K562 (cell line): Measurements from ENCODE around the gene ZNF646. TPM values are rescaled to one million over a fixed set of nuclear protein-coding genes. Genes with fewer than 3 reads are reported as not detected.

Experiments used
- ATAC-seq: fragments of 200-7000 bp; cut with Tn5 transposase; 3 replicates; pipeline ENCODE4 v1.9.1; 2020; ENCODE audit warnings: moderate library complexity
- BruUV-seq: library from RNA; stranded (reverse); fragments of 400-500 nt; replicated peaks from 2 replicates; lab custom pipeline; 2021; lab: Mats Ljungman, UMichigan
- CTCF ChIA-PET: fragments of 300-600 bp; formaldehyde crosslinking; extraction: SDS; loops from one replicate; lab custom pipeline; 2021; ENCODE audit warnings: low intra/inter-chr PET ratio; lab: Yijun Ruan, JAX
- POLR2A ChIA-PET: fragments of 300-600, 350-650 bp; sonication (Branson Sonifier 250); formaldehyde crosslinking; extraction: SDS; loops from one replicate; lab custom pipeline; 2021; ENCODE audit warnings: antibody characterized with exemption, inconsistent platforms; lab: Yijun Ruan, JAX
- DNase-seq, 4 experiments: peaks; one replicate each; pipeline versions ENCODE4 v3.0.0 to v3.0.0-alpha.2; 2011 to 2018; ENCODE audit warnings: low spot score in 3 of 4, mixed read lengths in 3 of 4; ENCODE audit errors: extremely low read depth in 1 of 4
- FAIRE-seq: peaks from 2 replicates; lab custom pipeline; 2011; peaks lifted over from hg19 to GRCh38; lab: Jason Lieb, UNC
- H2AFZ ChIP-seq: 2 replicates; pipeline ENCODE4 v1.6.0; 2011; ENCODE audit warnings: low read depth, low read length, control low read depth, inconsistent platforms
- H3K27ac ChIP-seq: fragments of 200-600 bp; 3 replicates; pipeline ENCODE4 v1.8.0; 2011; ENCODE audit warnings: low read depth, mild to moderate bottlenecking, control low read depth, inconsistent platforms, low read length, moderate library complexity, mixed read lengths; ENCODE audit errors: extremely low read depth
- H3K27me3 ChIP-seq, 2 experiments: fragments of 300-600 bp in 1 of 2; 2 replicates in 1 of 2; 3 replicates in 1 of 2; pipeline versions ENCODE4 v1.6.0 to v1.8.0; 2011; ENCODE audit warnings: inconsistent platforms in 2 of 2, low read length in 2 of 2, mild to moderate bottlenecking in 1 of 2, mixed read lengths in 1 of 2, moderate library complexity in 1 of 2; ENCODE audit not compliant: control insufficient read depth in 2 of 2, insufficient read depth in 2 of 2
- H3K36me3 ChIP-seq: fragments of 300-600 bp; 3 replicates; pipeline ENCODE4 v1.8.0; 2011; ENCODE audit warnings: mild to moderate bottlenecking, low read length, inconsistent platforms; ENCODE audit not compliant: control insufficient read depth, insufficient read depth
- H3K4me1 ChIP-seq, 2 experiments: fragments of 200-600 bp in 1 of 2; replicated peaks in 1 of 2; 2 replicates in 1 of 2; 3 replicates in 1 of 2; pipeline versions ENCODE4 v1.5.1 to v1.8.0; 2011; ENCODE audit warnings: inconsistent platforms in 2 of 2, low read length in 2 of 2, mild to moderate bottlenecking in 1 of 2, mixed read lengths in 1 of 2, moderate library complexity in 1 of 2; ENCODE audit not compliant: control insufficient read depth in 2 of 2, insufficient read depth in 2 of 2
- H3K4me2 ChIP-seq: 2 replicates; pipeline ENCODE4 v1.6.1; 2011; ENCODE audit warnings: low read length, control low read depth, inconsistent platforms, mixed read lengths; ENCODE audit not compliant: insufficient read depth
- H3K4me3 ChIP-seq: fragments of 200-600 bp; sonication (generic), shearing (Covaris generic); 2 replicates; pipeline ENCODE4 v1.5.1; 2016; ENCODE audit warnings: control low read depth, inconsistent platforms
- H3K79me2 ChIP-seq: fragments of 200-600 bp; 3 replicates; pipeline ENCODE4 v1.8.0; 2011; ENCODE audit warnings: low read length, inconsistent platforms; ENCODE audit not compliant: control insufficient read depth, insufficient read depth
- H3K9ac ChIP-seq, 2 experiments: 2 replicates each; pipeline versions ENCODE4 v1.6.0 to v1.6.1; 2011; ENCODE audit warnings: low read depth in 2 of 2, low read length in 2 of 2, control low read depth in 1 of 2, inconsistent platforms in 1 of 2, mild to moderate bottlenecking in 1 of 2, mixed read lengths in 1 of 2; ENCODE audit not compliant: insufficient read depth in 1 of 2
- H3K9me1 ChIP-seq: one replicate; pipeline ENCODE4 v1.6.0; 2011; ENCODE audit warnings: inconsistent platforms, mild to moderate bottlenecking, low read length, moderate library complexity; ENCODE audit not compliant: control insufficient read depth, insufficient read depth
- H3K9me3 ChIP-seq: replicated peaks from 2 replicates; pipeline ENCODE4 v1.5.1; 2011; ENCODE audit warnings: low read depth, low read length, inconsistent platforms; ENCODE audit not compliant: control insufficient read depth, insufficient read depth
- H4K20me1 ChIP-seq: replicated peaks from 2 replicates; pipeline ENCODE4 v1.6.1; 2011; ENCODE audit warnings: low read length, inconsistent platforms, mixed read lengths; ENCODE audit not compliant: control insufficient read depth, insufficient read depth
- ZBTB5 ChIP-seq: fragments of 450-650 bp; IDR thresholded peaks from 2 replicates; pipeline ENCODE4 v1.6.1; 2017; ENCODE audit warnings: antibody characterized with exemption
- WGBS: fragments of 100-300 bp; shearing (Covaris generic); methylation state at CpG from one replicate; pipeline ENCODE4 v1.1.6; 2016; ENCODE audit warnings: low coverage, mixed read lengths; ENCODE audit not compliant: insufficient coverage; ENCODE audit errors: missing lambda C conversion rate; 5-methylcytosine and 5-hydroxymethylcytosine counted together
- in situ Hi-C: fragments of 300-500 bp; cut with MboI; formaldehyde crosslinking; loops from 4 replicates; pipeline ENCODE4 v1.15.0; 2018; ENCODE audit warnings: inconsistent platforms, mixed read lengths
- intact Hi-C: fragments of 100-400 bp; cut with micrococcal nuclease; formaldehyde crosslinking; loops from 2 replicates; pipeline ENCODE4 v1.14.2; 2022
- polyA plus RNA-seq, 8 experiments: library from polyadenylated mRNA; depleted of rRNA in 4 of 8; stranded (reverse) in 5 of 8; unstranded in 3 of 8; fragments of >200 nt; fragmentation: Nextera tagmentation in 2 of 8; fragmentation: Illumina TruSeq in 1 of 8; extraction: Ambion mirVana in 2 of 8; extraction: Trizol in 1 of 8; gene quantifications; 2 replicates each; pipeline versions ENCODE4 v1.2.1 to v1.2.3, GENCODE V29; 2011 to 2014; ENCODE audit warnings: inconsistent platforms in 1 of 8, missing spikeins in 1 of 8
- total RNA-seq, 7 experiments: library from RNA; depleted of rRNA in 6 of 7; stranded (reverse); fragments of >200 nt in 6 of 7; fragmentation: Illumina TruSeq in 2 of 7; extraction: Trizol in 2 of 7; gene quantifications; 2 replicates each; pipeline versions ENCODE4 v1.2.1 to v1.2.3, GENCODE V29; 2011 to 2021; ENCODE audit warnings: low replicate concordance in 1 of 7

The ZNF646 gene
- total and polyA plus RNA-seq, 9 of the 15 experiments (the other 6 are each of a cell fraction or from before 2014, with no cell fraction given), result 0.08 to 20.6 (median 8.0) TPM

DNA sequence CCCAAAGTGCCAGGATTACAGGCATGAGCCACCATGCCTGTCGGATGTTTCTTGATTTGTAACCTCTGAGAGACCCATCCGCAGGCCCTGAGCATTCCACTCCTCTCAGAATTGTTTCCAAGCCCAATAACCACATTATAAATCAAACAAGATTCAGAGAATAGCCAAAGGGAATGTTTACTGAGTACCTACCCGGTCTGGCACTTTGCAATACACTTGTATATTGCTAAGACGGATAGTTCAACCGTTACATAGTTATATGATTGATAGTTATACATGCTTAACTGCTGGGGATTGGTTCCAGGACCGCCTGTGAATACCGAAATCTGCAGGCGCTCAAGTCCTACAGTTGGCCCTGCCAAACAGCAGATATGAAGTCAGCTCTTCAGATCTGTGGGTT lies 40.2 kb downstream of the ZNF646 start:
- Histone ChIP-seq H3K9ac (no peak overlapping the region), H2AFZ (no peak overlapping the region), H3K4me1 (peaks cover 2 to 33% of the 10 kb centered on the region in 2 experiments; a peak in 4 of 5 replicates), H3K27me3 (no peaks in the 10 kb centered on the region), H3K9me1 (no peaks in the 10 kb centered on the region), H4K20me1 (peaks cover 5% of the 10 kb centered on the region), H3K4me2 (no peak overlapping the region), H3K27ac (no peak overlapping the region), H3K4me3 (no peak overlapping the region), H3K36me3 (peaks cover 58% of the 10 kb centered on the region; the same call in 2 of the 3 replicates), H3K9me3 (no peaks in the 10 kb centered on the region), H3K79me2 (peaks cover 31% of the 10 kb centered on the region)
- in situ Hi-C loops (no loop called here), intact Hi-C loops (no loop called here)
- no peak for DNase-seq
- ChIA-PET CTCF (no interaction called here), POLR2A (interaction anchor here (0.9 to 1.1 kb wide), 2 partner anchors 14 to 129 kb away, joined by 4 read pairs; partner anchors contain the start of gene HSD3B7)
- TF ChIP-seq ZBTB5, result no peak
- BruUV-seq, result no TSS peak
- FAIRE-seq, result no peak
- no peak for ATAC-seq
- 87% methylated on average over 8 of the region's 8 CpGs for WGBS
